ENCODE data around the gene DDC. TPM values are rescaled to one million over a fixed set of nuclear protein-coding genes. Genes with fewer than 3 reads are reported as not detected.

Gene DDC
- polyA plus RNA-seq, 2 of the 4 experiments (the other 2 are of a cell fraction) = 1.3 to 2.8 TPM

DNA sequence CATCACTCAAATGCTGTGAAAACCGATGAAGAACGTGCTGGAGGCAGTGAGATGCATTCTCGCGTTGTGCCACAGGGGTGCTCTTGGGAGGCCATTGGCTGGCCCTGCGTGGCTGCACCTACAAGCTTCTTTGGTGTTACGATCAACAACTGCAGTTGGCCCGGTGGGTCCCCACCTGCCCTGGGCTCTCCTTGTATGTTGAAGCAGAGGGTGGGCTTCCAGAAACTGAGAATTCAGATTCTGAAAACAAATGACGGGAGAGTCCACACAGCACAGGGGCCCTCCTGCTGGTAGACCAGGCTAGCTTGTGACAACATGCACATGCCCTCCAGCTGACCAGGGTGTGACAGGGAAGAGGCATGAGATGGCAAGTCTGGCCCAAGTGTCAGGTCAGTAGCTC, 23.7 kb upstream of the DDC start:
- Histone ChIP-seq H3K4me2 (no peak overlapping the region), H3K4me3 (no peak overlapping the region), H3K9me3 (no peaks in the 10 kb centered on the region), H3K4me1 (no peaks in the 10 kb centered on the region), H3K27ac (no peak overlapping the region)
- DNase-seq (ENCODE audit: low read depth in 1 of 2, low spot score in 1 of 2) = peak in 1 of 2 experiments; percentile 26
- no peak for FAIRE-seq
- CTCF ChIA-PET = interaction anchor here (0.7 to 5.1 kb wide), 6 partner anchors 13 to 121 kb away, joined by 3 to 24 read pairs (median 3); no protein-coding TSS in a partner anchor
- TF ChIP-seq ZFP36 (IDR thresholded peaks at IDR 0.05; ENCODE audit: borderline replicate concordance, partially characterized antibody) (no peak), RAD21 (conservative IDR thresholded peaks at IDR 0.05 in 1 of 2, IDR thresholded peaks at IDR 0.05 in 1 of 2) (no peak), HOXB5 (CRISPR knock-in tag; IDR thresholded peaks at IDR 0.05) (no peak), MYC (IDR thresholded peaks at IDR 0.05; ENCODE audit: borderline replicate concordance, low read length) (no peak), CHD4 (IDR thresholded peaks at IDR 0.05; ENCODE audit: borderline replicate concordance) (no peak), HOXA7 (CRISPR knock-in tag; IDR thresholded peaks at IDR 0.05) (no peak), ZNF302 (CRISPR knock-in tag; IDR thresholded peaks at IDR 0.05) (no peak), BHLHE40 (IDR thresholded peaks at IDR 0.05; ENCODE audit: low read depth, low read length) (no peak), RNF2 (IDR thresholded peaks at IDR 0.05; ENCODE audit: borderline replicate concordance, low read depth) (no peak), EP300 (IDR thresholded peaks at IDR 0.05) (no peak), FOSB (CRISPR knock-in tag; IDR thresholded peaks at IDR 0.05) (no peak), ELK1 (IDR thresholded peaks at IDR 0.05; ENCODE audit: low read depth, low read length) (no peak), MAZ (IDR thresholded peaks at IDR 0.05; ENCODE audit: borderline replicate concordance, low read depth, low read length) (no peak)
- TF ChIP-seq, protein P1, sequence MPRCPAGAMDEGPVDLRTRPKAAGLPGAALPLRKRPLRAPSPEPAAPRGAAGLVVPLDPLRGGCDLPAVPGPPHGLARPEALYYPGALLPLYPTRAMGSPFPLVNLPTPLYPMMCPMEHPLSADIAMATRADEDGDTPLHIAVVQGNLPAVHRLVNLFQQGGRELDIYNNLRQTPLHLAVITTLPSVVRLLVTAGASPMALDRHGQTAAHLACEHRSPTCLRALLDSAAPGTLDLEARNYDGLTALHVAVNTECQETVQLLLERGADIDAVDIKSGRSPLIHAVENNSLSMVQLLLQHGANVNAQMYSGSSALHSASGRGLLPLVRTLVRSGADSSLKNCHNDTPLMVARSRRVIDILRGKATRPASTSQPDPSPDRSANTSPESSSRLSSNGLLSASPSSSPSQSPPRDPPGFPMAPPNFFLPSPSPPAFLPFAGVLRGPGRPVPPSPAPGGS (IDR thresholded peaks at IDR 0.05) = no peak
- TF ChIP-seq, protein P2, sequence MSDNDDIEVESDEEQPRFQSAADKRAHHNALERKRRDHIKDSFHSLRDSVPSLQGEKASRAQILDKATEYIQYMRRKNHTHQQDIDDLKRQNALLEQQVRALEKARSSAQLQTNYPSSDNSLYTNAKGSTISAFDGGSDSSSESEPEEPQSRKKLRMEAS (IDR thresholded peaks at IDR 0.05) = no peak
- POLR2A ChIA-PET = no interaction called here
- WGBS (ENCODE audit: missing lambda C conversion rate) = 77% methylated on average over 8 of the region's 8 CpGs
- peak; percentile 57 to 81 for ATAC-seq

DNA sequence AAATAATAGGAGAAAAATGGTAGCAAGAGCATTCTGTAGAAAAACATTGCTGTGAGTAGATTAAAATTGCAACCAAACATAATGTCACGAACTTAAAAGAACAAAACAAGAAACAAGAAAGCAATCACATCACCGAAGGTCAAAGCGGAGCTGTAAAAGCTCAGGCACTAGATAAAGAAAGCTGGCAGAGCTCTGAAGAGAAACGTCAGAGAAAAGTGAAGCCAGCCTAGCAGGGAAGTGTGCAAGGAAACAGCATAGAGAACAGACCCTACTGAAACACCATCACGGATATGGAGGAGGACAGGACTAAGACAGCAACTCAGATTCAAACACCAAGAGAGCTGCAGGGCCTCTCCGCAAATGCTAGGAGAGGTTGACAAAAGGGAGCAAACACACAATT, 22.5 kb upstream of the DDC start:
- Histone ChIP-seq H3K27ac (no peak overlapping the region), H3K4me3 (no peak overlapping the region), H3K4me2 (no peak overlapping the region), H3K4me1 (no peaks in the 10 kb centered on the region), H3K9me3 (no peaks in the 10 kb centered on the region)
- FAIRE-seq = no peak
- ATAC-seq = no peak
- no peak for DNase-seq (ENCODE audit: low read depth in 1 of 2, low spot score in 1 of 2)
- WGBS (ENCODE audit: missing lambda C conversion rate) = 81% methylated on average over 6 of the region's 6 CpGs
- ChIA-PET CTCF (interaction anchor here (1.1 to 5.1 kb wide), 3 partner anchors 90 to 125 kb away, joined by 3 to 24 read pairs (median 3); no protein-coding TSS in a partner anchor), POLR2A (no interaction called here)
- TF ChIP-seq SMC3 (IDR thresholded peaks at IDR 0.05) (no peak), USF2 (IDR thresholded peaks at IDR 0.05) (no peak), CBX8 (IDR thresholded peaks at IDR 0.05) (no peak), CHD4 (IDR thresholded peaks at IDR 0.05; ENCODE audit: borderline replicate concordance) (no peak), HES2 (IDR thresholded peaks at IDR 0.05) (no peak), RCOR1 (IDR thresholded peaks at IDR 0.05; ENCODE audit: low read depth, low read length) (no peak), PHF8 (IDR thresholded peaks at IDR 0.05; ENCODE audit: borderline replicate concordance, low read depth) (no peak), CEBPB (IDR thresholded peaks at IDR 0.05) (no peak), PBX3 (IDR thresholded peaks at IDR 0.05) (no peak), POLR2AphosphoS2 (conservative IDR thresholded peaks at IDR 0.05; ENCODE audit: low read length) (no peak), EHMT2 (IDR thresholded peaks at IDR 0.05; ENCODE audit: low read depth) (no peak)
- TF ChIP-seq, protein P3, sequence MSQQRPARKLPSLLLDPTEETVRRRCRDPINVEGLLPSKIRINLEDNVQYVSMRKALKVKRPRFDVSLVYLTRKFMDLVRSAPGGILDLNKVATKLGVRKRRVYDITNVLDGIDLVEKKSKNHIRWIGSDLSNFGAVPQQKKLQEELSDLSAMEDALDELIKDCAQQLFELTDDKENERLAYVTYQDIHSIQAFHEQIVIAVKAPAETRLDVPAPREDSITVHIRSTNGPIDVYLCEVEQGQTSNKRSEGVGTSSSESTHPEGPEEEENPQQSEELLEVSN (IDR thresholded peaks at IDR 0.05; ENCODE audit: borderline replicate concordance, low read depth) = no peak
